ENCODE data around the gene TWSG1.

Gene TWSG1

DNA sequence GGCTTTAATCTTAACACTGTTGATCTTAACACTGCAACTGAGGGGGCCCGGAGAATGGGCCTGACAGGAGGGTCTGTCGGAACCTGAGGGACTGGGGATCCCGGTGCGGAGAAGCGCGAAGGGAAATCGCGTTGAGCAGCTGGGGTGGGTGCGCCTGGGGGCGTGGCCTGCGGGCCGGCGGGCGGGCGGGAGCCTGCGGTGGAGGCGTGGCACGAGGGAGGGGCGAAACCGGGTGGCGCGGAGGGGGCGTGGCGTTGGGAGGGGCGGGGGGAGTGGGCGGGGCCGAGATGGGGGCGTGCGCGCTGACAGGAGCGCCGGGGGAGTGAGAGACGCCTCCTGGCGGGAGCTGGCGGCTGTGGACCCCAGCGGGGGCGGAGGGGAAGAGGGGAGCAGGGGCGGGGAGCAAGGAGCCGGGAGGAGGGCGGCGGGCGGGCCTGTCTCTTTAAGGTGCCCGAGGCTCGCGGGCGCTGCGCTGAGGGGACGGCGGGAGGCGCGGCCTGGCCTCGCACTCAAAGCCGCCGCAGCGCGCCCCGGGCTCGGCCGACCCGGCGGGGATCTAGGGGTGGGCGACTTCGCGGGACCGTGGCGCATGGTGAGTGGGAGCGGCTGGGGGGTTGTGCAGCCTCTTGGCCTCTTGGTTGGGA is at the start of gene TWSG1:
TSS of gene TWSG1 (plus strand) at position 445 of the 644 bp plus-strand sequence. CDS start 2,457 bp downstream, outside the sequence.
- DNase-seq, result peak; percentile 90

DNA sequence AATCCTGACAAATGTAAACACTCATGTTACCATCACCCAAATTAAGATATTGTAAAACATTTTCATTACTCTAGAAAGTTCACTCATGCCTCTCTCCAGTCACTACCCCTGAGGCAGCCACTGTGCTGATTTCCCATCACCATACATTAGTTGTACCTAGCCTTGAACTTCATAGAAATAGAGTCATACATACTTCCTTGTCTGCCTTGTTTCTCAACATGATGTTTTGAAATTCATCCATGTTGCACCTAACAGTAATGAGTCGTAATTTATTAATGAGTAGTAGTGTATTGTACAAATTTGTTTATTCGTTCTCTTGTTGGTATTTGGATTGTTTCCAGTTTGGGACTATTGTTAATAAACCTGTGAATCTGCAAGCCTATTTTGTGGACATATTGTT is 49.0 kb upstream of the TWSG1 start:
- no peak for DNase-seq

DNA sequence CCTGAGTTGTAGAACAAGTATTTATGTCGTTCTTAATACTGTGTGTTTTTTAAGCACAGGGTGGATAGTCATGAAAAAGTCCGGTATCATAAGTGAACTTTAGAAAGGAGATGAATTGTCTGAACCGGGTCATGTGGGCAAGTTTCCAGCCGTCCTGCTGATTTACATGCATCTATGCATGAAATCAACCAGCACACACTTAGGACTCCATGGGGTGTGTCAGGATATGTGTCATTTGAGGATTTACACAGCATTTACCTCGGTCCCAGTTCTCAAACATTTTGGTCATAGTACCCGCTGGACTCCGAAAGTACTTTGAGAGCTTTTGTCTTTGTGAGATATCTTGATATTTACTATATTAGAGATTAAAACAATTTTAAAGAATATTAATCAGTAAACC is 47.5 kb upstream of the TWSG1 start:
- DNase-seq, result no peak

DNA sequence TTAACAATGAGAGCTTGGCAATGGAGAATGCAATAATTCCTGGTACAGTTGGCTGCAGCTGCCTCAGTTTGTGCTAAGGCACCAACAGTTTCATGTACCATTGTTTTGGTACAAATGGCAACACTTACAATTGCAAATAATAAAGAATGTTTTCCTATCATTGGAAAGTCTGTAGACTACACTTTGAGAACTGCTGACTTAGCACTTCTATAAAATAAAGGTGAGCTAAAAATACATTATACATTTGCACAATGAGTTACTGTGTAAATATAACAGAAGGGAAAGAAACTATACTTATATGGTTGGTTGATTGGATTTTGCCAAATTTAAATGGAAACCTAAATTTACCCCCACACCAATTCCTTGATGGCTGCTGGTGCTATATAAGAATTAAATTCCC is 44.9 kb upstream of the TWSG1 start:
- no peak for DNase-seq

DNA sequence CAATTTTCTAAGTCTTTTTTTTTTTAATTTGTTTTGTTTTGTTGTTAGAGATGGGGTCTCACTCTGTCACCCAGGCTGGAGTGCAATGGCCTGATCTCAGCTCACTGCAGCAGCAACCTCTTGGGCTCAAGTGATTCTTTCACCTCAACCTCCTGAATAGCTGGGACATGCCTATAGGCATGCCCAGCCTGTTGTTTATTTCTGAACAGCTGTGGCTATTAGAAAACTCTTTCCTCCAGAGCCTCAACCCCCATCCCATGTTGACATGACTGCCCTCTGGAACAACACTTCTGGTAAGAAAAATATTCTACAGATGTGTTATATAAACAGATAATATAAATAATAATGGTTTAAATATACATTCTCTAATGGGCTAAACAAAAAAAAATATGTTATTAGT is 44.4 kb upstream of the TWSG1 start:
- no peak for DNase-seq

DNA sequence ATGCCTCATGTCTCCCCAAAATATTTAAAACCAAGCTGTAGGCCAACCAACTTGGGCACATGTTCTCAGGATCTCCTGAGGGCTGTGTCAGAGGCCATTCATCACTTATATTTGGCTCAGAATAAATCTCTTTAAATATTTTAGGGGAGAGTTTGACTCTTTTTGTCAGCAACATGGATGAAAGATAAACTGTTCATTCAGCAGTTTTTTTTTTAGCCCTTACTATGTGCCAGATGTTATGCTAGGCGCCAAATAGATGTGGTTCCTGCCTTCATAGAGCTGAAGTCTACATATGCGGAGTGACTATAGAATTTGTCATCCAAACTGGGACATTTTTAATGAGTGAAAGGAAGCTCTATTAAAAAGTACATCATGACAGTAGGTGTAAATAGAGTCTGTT is 42.5 kb upstream of the TWSG1 start:
- DNase-seq, result no peak

DNA sequence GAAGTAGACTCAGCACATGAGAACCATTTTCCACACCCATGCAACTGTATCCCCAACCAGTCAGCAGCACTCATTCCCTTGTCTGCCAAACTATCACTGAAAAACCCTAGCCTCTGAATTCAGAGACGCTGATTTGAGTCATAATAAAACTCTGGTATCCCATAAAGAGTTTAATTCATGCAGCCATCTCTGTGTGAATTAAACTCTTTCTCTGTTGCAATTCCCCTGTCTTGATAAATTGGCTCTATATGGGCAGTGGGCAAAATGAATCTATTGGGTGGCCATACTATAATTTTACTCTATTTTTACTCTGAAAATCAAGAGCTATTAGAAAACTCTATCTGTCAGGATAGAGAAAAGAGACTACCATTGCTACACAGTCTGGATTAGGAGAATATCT is 40.6 kb upstream of the TWSG1 start:
- no peak for DNase-seq

DNA sequence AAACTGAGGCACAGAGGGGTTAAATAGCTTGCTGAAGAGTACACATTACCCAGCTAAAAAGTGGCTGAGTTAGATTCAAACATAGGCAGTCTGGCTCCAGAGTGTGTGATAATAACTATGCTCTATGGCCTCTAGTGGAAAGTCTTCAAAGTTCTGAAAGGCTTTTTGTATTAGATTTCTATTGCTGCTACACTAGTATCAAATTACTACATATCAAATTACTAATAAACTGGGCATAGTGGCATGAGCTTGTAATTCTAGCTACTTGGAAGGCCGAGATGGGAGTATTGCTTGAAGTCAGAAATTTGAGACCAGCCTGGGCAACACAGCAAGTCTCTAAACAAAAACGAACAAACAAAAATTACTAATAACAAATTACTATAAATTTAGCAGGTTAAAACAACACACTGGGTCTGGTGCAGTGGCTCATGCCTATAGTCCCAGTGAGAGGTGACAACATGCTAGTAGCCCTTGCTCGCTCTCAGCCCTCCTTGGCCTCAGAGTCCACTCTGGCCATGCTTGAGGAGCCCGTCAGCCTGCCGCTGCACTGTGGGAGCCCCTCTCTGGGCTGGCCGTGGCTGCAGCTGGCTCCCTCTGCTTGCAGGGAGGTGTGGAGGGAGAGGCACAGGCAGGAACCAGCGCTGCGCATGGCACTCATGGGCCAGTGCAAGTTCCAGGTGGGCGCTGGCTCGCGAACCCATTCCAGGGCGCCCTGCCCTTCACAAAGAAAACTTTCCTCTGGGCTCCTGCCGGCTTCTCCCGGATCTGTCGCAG is 38.2 kb upstream of the TWSG1 start:
- no peak for DNase-seq

DNA sequence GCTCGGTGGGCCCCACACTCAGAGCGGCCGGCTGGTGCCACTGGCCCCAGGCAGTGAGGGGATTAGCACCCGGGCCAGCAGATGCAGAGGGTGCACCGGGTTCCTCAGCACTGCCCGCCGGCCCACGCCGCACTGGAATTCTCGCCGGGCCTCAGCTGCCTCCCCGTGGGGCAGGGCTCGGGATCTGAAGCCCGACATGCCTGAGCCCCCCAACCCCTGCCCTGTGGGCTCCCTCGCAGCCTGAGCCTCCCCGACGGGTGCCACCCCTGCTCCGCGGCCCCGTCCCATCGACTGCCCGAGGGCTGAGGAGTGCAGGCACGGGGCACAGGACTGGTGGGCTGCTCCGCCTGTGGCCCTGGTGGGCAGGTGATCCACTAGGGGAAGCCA is 37.6 kb upstream of the TWSG1 start:
- DNase-seq, result no peak

DNA sequence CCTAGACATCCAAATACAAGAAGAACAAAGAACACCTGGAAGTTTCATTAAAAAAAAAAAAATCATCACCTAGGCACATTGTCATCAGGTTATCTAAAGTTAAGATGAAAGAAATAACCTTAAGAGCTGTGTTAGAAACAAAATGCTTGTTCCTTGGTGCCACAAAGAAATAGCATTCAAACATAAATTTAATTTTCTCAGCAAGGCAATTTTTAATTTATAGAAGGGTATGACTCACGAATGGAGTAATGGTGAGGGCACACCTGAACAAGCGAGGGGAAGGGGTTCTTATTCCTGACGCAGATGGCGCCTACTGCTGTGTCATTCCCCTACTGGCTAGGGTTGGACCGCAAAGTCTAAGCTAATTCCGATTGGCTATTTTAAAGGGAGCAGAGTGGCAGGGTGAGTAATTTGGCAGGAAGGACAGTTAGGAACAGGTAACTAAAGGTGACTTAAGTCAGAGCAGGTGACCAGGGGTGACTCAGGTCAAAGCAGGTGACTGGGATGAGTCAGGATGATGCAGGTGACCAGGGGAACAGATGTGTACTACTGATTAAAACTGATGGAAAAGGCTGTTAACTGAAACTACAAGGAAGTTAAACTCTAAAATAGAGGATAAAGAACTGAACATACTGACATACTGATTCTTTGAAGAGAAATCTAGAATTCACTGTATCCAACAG is 30.0 kb upstream of the TWSG1 start:
- no peak for DNase-seq

DNA sequence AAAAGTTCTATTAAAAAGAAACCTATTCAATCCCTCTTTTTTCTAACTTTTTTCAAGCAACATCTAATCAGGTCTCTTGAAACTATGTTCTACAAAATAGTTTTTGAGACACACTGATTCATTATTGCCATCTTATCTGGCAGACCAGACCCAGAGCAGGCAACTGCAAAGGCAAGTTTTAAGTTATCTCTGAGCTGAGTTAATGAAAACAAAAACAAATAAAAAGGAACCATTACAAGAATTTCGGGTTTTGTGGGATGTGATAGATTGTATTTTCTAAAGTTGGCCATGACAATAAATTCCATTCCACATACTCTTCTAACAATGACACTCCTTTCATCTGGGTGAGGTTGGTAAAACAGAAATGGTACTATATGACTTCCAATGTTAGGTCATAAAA is 15.2 kb upstream of the TWSG1 start:
- no peak for DNase-seq

DNA sequence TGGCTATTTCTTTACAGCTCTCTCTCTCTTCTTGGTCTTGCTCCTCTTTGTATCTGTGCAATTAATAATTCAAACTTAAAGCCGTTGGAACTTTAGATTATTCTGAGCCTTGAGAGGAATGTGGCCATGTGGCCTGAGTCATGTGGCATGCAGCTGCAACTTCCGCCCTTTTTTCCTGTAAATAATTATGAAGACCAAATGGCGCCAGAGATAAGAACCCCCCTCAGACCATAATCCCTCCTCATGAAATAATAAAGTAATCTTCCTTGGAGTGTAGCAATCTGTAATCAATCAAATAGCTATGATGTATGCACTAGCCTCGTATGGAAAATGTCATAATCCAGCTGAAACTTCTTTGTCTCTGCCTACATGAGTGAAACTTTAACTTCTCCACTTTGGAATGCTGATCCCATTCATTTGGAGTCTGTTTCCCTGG is 13.5 kb upstream of the TWSG1 start:
- DNase-seq, result no peak

DNA sequence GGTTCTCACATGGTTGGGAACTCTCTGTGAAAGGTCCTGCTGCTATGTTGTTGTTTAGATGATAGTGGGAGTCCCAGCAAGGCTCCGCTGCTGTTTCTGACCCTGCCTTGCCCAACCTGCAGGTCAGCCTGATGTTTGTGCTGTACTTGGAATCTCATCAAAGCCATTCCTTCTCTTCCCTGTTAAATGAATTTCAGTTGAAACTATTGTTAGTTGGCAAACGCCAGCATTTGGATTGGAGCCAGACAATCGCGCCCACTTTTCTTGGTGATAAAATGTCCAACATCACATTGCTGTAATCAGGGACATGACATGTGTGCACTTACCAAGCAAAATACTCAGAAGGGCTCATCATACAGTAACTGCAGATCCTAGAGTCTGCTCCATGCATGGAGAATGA is 12.8 kb upstream of the TWSG1 start:
- DNase-seq, result no peak

DNA sequence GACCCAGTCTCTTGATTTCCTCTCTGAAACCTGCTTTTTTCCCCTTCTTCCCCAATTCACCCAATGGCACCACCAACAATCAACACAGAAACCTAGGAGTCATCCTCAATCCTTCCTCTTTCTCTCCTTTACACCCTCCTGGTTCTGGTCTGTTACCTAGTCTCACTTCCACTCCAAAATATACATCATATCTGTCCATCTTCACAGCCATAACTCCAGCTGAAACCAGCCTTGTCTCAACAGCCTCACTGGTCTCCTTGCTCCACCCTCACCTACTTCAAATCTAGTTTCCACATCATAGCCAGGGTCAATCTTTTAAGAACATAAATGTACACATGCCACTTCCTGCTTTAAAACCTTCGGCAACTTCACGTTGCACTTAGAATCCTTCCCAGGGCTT is 11.8 kb upstream of the TWSG1 start:
- DNase-seq, result no peak

DNA sequence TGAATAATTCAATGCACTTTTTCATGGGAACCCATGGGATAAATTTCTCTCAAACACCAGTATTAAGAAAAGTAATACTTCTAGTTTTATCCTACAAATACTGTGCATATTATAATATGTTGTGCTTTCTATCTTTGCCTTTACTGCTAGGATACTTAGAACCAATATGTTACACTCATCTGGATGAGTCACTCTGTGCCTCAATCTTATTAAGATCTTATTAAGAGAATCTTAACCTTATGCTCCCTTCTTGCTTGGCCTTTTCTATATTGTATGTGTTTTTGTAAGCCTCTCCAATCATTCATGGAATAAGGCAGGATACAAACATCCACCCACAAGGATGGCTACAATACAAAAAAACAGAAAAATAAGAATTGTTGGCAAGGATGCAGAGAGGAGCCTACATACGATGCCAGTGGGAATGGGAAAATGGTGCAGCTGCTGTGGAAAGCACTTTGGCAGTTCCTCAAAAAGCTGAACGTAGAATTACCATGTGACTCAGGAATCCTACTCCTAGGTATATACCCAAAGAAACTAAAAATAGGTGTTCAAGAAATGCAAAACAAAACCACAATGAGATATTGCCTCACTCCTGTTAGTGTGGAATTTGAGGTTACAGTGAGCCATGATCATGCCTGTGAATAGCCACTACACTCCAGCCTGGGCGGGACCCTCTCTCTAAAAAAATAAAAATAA is 10.7 kb upstream of the TWSG1 start:
- DNase-seq, result no peak

DNA sequence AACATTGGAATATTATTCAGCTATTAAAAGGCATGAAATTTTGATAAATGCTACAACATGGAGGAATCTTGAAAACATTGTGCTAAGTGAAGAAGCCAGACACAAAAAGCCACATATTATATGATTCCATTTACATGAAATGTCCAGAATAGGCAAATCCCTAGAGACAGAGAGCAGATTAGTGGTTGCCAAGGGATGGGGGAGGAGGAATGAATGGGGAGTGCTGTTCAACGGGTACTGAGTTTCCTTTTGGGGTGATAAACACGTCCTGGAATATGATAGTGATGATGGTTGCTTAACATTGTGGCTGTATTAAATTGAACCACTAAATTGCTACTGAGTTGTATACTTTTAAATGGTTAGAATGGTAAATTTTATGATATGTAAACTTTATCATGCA is 8.9 kb upstream of the TWSG1 start:
- DNase-seq, result no peak

DNA sequence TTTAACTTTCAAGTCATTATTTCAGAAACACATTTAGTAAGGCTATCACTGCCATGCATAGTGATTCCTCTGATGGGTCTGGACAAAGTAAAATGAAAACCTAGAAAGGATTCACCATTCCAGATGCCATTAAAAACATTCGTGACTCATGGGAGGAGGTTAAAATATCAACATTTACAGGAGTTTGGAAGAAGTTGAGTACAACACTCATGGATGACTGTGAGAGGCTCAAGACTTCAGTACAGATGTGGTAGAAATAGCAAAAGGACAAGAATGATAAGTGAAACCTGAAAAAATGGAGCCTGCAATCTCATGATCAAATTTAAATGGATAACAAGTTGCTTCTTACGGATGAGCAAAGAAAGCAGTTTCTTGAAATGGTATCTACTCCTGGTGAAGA is 5.8 kb upstream of the TWSG1 start:
- no peak for DNase-seq

DNA sequence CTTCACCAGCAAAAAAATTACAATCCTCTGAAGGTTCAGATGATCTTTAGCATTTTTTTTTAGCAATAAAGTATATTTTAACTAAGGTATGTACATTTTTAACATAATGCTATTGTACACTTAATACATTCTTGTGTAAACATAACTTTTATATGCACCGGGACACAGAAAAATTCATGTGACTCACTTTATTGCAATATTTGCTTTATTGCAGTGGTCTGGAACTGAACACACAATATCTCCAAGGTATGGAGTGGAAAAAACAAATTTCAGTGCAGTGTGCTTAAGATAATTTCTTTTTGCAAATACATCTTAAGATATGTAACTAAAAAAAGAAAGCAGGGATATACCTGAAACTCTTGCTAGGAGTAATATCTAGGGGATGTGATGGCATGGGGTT is 5.1 kb upstream of the TWSG1 start:
- DNase-seq, result no peak

DNA sequence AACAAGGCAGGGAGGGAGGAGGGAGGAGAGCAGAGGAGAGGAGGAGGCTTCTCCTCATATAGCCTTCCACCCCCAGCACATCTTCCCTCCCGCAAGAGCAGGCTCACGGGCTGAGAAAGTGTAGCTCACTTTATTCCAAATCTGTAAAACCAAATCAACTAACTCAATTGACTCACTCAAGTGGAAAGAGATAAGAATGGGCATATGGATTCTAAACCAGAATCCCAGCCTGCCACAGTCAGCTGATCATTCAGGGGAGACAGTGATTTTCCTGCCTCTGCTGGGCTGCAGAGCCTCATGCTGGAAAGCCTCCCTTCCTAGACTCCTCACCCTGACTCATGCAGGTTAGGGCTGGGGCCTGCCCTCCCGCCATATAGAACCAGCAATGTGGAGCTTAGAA is 4.2 kb upstream of the TWSG1 start:
- no peak for DNase-seq

DNA sequence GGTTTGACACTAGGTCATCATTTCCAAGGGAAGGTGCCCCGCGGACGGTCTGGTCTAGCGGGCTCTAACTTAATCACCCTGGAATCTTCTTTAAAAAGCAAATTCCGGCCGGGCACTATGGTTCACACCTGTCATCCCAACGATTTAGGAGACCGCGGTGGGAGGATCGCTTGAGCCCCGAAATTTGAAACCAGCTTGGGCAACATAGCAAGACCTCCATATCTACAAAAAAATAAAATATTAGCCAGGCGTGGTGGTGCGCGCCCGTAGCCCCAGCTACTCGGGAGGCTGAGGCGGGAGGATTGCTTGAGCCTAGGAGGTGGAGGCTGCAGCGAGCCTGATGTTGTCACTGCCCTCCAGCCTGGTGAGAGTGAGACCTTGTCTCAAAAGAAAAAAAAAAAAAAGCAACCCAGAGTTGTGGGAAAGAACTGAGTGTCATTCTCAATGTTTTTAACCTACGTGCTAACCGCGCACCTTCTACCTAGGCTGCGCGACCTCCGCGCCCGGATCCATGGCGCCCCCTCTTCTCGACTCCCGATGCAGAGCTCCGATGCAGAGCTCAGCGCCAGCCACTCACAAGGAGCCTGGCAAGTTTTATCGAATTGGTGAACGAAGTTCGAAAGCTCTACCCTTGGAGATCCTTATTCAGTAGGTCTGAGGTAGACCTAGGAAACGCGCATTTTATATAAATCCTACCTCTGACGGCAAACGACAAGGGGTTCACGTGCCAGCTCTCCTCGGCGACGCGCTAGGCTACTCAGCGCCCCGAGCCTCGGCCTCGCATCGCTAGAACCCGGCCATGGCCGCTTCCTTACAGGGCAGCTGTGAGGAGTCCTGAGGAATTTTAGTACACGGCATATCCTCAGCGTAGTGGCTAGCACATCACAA is 888 bp upstream of the TWSG1 start:
- DNase-seq, result no peak

DNA sequence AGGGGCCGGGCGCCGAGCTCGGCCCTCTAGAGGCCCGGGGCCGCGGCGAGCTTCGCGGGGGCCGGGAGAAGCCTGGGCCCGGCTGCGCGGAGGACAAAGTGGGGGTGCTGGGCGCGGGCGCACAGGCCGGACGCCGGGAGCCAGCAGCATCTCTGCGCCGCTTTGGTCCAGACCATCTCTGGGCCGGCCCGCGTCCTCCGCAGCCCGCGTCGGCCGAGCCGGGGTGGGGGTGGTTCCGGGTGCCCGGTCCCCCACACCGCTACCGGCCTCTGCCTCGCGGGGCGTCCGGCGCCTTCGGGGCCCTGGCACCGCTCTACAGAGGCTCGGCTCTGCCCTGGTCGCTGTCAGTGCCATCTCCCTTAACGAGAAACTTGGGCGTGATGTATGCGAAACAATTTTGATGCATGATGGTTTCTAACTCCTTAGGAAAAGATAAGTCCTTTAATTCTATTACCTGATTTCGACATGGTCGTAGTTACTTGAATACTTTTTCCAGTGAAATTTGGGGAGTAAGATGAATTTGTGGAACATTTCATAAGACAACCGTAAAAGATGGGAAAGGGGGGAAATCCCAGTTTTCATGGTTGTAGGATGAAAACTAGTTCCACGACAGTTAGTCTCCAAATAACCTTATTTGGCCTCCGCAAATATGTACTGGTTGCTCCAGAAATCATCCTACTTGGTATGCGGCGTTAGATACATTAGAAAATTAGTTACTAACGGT is 562 bp downstream of the TWSG1 start:
- no peak for DNase-seq

DNA sequence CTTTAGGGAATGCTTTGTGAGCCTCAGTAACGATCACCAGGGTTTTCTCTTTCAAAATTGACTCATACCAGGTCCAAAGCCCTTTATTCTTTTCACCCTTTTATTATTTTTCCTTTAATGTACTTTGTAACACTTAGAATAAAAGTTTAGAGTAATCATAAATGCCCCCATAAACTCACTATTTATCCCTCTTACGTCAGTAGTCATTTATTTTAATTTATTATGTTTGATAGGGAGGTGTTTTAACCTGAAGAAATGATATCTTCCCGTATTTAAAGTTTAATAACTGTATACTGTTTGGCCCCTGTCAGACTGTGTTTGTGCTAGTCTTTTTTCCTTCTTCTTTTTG is 1.1 kb downstream of the TWSG1 start:
- no peak for DNase-seq

All from NCI-H1436 (cell line).